HEK293 (cell line): Measurements from ENCODE around the gene CHD2.
A peak's percentile ranks its signal among the peaks of the same experiment; 100 is the strongest.

Source experiments
- BCL11B ChIP-seq: fragments of 450-650 bp; formaldehyde crosslinking; IDR thresholded peaks from 2 replicates; pipeline ENCODE4 v1.5.1; 2016; ENCODE audit warnings: low read depth, missing biosample characterization, missing genetic modification characterization
- KLF10 ChIP-seq: fragments of 450-650 bp; IDR thresholded peaks from 2 replicates; pipeline ENCODE4 v1.5.1; 2018; ENCODE audit warnings: missing biosample characterization, mild to moderate bottlenecking, missing genetic modification characterization
- MYNN ChIP-seq: fragments of 450-650 bp; formaldehyde crosslinking; IDR thresholded peaks from 2 replicates; pipeline ENCODE4 v1.5.1; 2016; ENCODE audit warnings: missing biosample characterization, missing genetic modification characterization, borderline replicate concordance
- ZBTB1 ChIP-seq: fragments of 450-650 bp; formaldehyde crosslinking; IDR thresholded peaks from 2 replicates; pipeline ENCODE4 v1.5.1; 2016; ENCODE audit warnings: missing biosample characterization, missing genetic modification characterization
- ZBTB20 ChIP-seq: fragments of 450-650 bp; formaldehyde crosslinking; IDR thresholded peaks from 2 replicates; pipeline ENCODE4 v1.5.1; 2016; ENCODE audit warnings: missing biosample characterization, missing genetic modification characterization
- ZFHX2 ChIP-seq: fragments of 450-650 bp; formaldehyde crosslinking; conservative IDR thresholded peaks from 2 replicates; pipeline ENCODE4 v1.5.1; 2016; ENCODE audit warnings: missing biosample characterization, missing genetic modification characterization
- ZNF138 ChIP-seq: fragments of 450-650 bp; formaldehyde crosslinking; IDR thresholded peaks from 2 replicates; pipeline ENCODE4 v1.5.1; 2016; ENCODE audit warnings: missing biosample characterization, missing genetic modification characterization, borderline replicate concordance
- ZNF157 ChIP-seq: fragments of 450-650 bp; formaldehyde crosslinking; IDR thresholded peaks from 2 replicates; pipeline ENCODE4 v1.5.1; 2016; ENCODE audit warnings: missing biosample characterization, missing genetic modification characterization
- ZNF174 ChIP-seq: fragments of 450-650 bp; formaldehyde crosslinking; IDR thresholded peaks from 2 replicates; pipeline ENCODE4 v1.5.0; 2017; ENCODE audit warnings: missing biosample characterization, mild to moderate bottlenecking, missing genetic modification characterization
- ZNF311 ChIP-seq: fragments of 450-650 bp; formaldehyde crosslinking; IDR thresholded peaks from 2 replicates; pipeline ENCODE4 v1.5.1; 2017; ENCODE audit warnings: missing biosample characterization, missing genetic modification characterization, borderline replicate concordance
- ZNF324 ChIP-seq: fragments of 450-650 bp; formaldehyde crosslinking; IDR thresholded peaks from 2 replicates; pipeline ENCODE4 v1.5.1; 2016; ENCODE audit warnings: missing biosample characterization, missing genetic modification characterization
- ZNF548 ChIP-seq: fragments of 450-650 bp; formaldehyde crosslinking; IDR thresholded peaks from 2 replicates; pipeline ENCODE4 v1.5.1; 2016; ENCODE audit warnings: missing biosample characterization, missing genetic modification characterization
- ZNF561 ChIP-seq: fragments of 450-650 bp; IDR thresholded peaks from 2 replicates; pipeline ENCODE4 v1.5.1; 2018; ENCODE audit warnings: missing biosample characterization, missing genetic modification characterization, borderline replicate concordance
- ZNF596 ChIP-seq: fragments of 450-650 bp; IDR thresholded peaks from 2 replicates; pipeline ENCODE4 v1.5.0; 2018; ENCODE audit warnings: missing biosample characterization, mild to moderate bottlenecking, missing genetic modification characterization, moderate library complexity
- ZNF76 ChIP-seq: fragments of 450-650 bp; formaldehyde crosslinking; IDR thresholded peaks from 2 replicates; pipeline ENCODE4; 2016; ENCODE audit warnings: low read depth, missing biosample characterization, missing genetic modification characterization, borderline replicate concordance
- ZNF777 ChIP-seq: fragments of 450-650 bp; formaldehyde crosslinking; IDR thresholded peaks from 2 replicates; pipeline ENCODE4 v1.5.1; 2017; ENCODE audit warnings: missing biosample characterization, missing genetic modification characterization, borderline replicate concordance
- ZNF837 ChIP-seq: fragments of 450-650 bp; formaldehyde crosslinking; IDR thresholded peaks from 2 replicates; pipeline ENCODE4 v1.5.1; 2016; ENCODE audit warnings: missing biosample characterization, missing genetic modification characterization
- ZXDB ChIP-seq: fragments of 450-650 bp; formaldehyde crosslinking; IDR thresholded peaks from 2 replicates; pipeline ENCODE4 v1.5.1; 2016; ENCODE audit warnings: missing biosample characterization, missing genetic modification characterization
- TF ChIP-seq, protein P1 (sequence below): fragments of 450-650 bp; formaldehyde crosslinking; IDR thresholded peaks from 2 replicates; pipeline ENCODE4 v1.5.1; 2017; ENCODE audit warnings: missing biosample characterization, missing genetic modification characterization
- TF ChIP-seq, protein P2 (sequence below): fragments of 450-650 bp; formaldehyde crosslinking; IDR thresholded peaks from 2 replicates; pipeline ENCODE4 v1.5.1; 2016; ENCODE audit warnings: missing biosample characterization, missing genetic modification characterization
- TF ChIP-seq, protein P3 (sequence below): fragments of 450-650 bp; formaldehyde crosslinking; IDR thresholded peaks from 2 replicates; pipeline ENCODE4 v1.5.1; 2016; ENCODE audit warnings: missing biosample characterization, missing genetic modification characterization
- TF ChIP-seq, protein P4 (sequence below): fragments of 450-650 bp; formaldehyde crosslinking; IDR thresholded peaks from 2 replicates; pipeline ENCODE4 v1.5.1; 2016; ENCODE audit warnings: missing biosample characterization, missing genetic modification characterization, borderline replicate concordance
- TF ChIP-seq, protein P5 (sequence below): sonication (generic); formaldehyde crosslinking; IDR thresholded peaks from 2 replicates; pipeline ENCODE4 v1.8.1; 2022; ENCODE audit warnings: mild to moderate bottlenecking, moderate library complexity, missing genetic modification reagents
- TF ChIP-seq, protein P6 (sequence below): fragments of 450-650 bp; formaldehyde crosslinking; optimal IDR thresholded peaks from 2 replicates; pipeline ENCODE3; 2016; ENCODE audit warnings: missing biosample characterization, mild to moderate bottlenecking, missing genetic modification characterization

CHD2 gene

DNA sequence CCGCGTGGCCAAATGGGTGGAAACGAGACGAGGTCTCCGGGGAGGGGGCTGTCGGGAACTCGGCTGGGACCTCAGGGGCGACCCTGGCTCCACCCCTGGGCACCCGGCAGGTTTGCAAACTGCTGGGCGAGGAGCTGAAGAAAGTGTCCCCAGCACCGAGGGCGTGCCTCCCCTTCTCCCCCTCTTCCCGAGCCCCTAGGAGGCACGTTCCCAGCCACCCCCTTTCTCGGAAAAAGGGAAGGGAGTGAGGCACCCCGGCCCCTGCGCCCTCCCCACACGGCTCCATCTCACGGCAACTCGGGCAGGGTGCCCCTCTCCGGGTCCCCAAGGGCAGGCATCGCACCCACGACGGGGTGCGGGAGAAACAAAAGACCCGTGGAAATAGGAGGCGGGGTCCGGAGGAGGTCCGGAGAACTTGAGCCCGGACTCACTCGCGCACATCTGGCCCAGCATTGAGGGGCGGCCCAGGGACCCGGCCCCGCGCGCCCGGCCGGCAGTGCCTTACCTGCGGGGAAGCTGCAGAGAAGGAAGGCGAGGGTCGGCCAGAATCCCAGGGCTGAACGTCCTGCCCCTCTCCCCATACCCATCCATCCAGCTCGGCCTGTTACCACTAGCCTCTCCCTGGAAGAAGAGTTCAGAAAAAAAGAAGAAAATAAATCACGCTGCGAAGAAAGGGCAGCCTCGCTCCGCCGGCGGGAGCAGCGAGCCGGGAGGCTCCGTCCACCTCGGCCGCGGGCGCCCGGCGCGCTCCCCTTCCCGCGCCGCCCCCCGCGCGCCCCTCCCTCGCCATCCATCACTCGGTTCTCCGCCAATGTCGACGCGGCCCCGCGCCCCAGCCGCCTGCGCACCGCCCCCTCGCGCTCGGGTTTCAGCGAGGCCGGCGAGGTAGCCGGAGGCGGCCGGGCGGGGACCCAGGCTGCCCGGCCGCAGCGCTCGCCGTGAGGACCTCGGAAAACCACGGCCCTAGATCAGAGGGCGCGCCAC, 172.6 kb downstream of the CHD2 start (continued):
- TF ChIP-seq ZNF324 (tag by site-specific recombination) (no peak), ZNF76 (tag by site-specific recombination) (peak; percentile 41; the same call in 1 of the 2 replicates), ZNF561 (tag by site-specific recombination) (peak; percentile 72), ZNF596 (0 out of 2 replicates have a peak, but pooled peaks have one; percentile 28), BCL11B (tag by site-specific recombination) (no peak), ZBTB20 (tag by site-specific recombination) (peak; percentile 51; the same call in 1 of the 2 replicates), ZNF157 (tag by site-specific recombination) (no peak), ZNF174 (tag by site-specific recombination) (no peak), ZXDB (tag by site-specific recombination) (peak; percentile 30; the same call in 1 of the 2 replicates), ZBTB1 (tag by site-specific recombination) (no peak), MYNN (no peak), ZNF837 (tag by site-specific recombination) (no peak), ZNF548 (tag by site-specific recombination) (no peak), ZNF138 (tag by site-specific recombination) (no peak; the same call in 1 of the 2 replicates), KLF10 (tag by site-specific recombination) (peak; percentile 72), ZNF777 (tag by site-specific recombination) (no peak), ZFHX2 (peak; percentile 70), ZNF311 (no peak)
- TF ChIP-seq, protein P1, sequence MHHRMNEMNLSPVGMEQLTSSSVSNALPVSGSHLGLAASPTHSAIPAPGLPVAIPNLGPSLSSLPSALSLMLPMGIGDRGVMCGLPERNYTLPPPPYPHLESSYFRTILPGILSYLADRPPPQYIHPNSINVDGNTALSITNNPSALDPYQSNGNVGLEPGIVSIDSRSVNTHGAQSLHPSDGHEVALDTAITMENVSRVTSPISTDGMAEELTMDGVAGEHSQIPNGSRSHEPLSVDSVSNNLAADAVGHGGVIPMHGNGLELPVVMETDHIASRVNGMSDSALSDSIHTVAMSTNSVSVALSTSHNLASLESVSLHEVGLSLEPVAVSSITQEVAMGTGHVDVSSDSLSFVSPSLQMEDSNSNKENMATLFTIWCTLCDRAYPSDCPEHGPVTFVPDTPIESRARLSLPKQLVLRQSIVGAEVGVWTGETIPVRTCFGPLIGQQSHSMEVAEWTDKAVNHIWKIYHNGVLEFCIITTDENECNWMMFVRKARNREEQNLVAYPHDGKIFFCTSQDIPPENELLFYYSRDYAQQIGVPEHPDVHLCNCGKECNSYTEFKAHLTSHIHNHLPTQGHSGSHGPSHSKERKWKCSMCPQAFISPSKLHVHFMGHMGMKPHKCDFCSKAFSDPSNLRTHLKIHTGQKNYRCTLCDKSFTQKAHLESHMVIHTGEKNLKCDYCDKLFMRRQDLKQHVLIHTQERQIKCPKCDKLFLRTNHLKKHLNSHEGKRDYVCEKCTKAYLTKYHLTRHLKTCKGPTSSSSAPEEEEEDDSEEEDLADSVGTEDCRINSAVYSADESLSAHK (tag by site-specific recombination), result no peak
- TF ChIP-seq, protein P2, sequence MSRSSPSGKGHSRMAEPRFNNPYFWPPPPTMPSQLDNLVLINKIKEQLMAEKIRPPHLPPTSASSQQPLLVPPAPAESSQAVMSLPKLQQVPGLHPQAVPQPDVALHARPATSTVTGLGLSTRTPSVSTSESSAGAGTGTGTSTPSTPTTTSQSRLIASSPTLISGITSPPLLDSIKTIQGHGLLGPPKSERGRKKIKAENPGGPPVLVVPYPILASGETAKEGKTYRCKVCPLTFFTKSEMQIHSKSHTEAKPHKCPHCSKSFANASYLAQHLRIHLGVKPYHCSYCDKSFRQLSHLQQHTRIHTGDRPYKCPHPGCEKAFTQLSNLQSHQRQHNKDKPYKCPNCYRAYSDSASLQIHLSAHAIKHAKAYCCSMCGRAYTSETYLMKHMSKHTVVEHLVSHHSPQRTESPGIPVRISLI (tag by site-specific recombination), result no peak
- TF ChIP-seq, protein P3, sequence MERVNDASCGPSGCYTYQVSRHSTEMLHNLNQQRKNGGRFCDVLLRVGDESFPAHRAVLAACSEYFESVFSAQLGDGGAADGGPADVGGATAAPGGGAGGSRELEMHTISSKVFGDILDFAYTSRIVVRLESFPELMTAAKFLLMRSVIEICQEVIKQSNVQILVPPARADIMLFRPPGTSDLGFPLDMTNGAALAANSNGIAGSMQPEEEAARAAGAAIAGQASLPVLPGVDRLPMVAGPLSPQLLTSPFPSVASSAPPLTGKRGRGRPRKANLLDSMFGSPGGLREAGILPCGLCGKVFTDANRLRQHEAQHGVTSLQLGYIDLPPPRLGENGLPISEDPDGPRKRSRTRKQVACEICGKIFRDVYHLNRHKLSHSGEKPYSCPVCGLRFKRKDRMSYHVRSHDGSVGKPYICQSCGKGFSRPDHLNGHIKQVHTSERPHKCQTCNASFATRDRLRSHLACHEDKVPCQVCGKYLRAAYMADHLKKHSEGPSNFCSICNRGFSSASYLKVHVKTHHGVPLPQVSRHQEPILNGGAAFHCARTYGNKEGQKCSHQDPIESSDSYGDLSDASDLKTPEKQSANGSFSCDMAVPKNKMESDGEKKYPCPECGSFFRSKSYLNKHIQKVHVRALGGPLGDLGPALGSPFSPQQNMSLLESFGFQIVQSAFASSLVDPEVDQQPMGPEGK (tag by site-specific recombination), result peak; percentile 64; the same call in 1 of the 2 replicates
- TF ChIP-seq, protein P4, sequence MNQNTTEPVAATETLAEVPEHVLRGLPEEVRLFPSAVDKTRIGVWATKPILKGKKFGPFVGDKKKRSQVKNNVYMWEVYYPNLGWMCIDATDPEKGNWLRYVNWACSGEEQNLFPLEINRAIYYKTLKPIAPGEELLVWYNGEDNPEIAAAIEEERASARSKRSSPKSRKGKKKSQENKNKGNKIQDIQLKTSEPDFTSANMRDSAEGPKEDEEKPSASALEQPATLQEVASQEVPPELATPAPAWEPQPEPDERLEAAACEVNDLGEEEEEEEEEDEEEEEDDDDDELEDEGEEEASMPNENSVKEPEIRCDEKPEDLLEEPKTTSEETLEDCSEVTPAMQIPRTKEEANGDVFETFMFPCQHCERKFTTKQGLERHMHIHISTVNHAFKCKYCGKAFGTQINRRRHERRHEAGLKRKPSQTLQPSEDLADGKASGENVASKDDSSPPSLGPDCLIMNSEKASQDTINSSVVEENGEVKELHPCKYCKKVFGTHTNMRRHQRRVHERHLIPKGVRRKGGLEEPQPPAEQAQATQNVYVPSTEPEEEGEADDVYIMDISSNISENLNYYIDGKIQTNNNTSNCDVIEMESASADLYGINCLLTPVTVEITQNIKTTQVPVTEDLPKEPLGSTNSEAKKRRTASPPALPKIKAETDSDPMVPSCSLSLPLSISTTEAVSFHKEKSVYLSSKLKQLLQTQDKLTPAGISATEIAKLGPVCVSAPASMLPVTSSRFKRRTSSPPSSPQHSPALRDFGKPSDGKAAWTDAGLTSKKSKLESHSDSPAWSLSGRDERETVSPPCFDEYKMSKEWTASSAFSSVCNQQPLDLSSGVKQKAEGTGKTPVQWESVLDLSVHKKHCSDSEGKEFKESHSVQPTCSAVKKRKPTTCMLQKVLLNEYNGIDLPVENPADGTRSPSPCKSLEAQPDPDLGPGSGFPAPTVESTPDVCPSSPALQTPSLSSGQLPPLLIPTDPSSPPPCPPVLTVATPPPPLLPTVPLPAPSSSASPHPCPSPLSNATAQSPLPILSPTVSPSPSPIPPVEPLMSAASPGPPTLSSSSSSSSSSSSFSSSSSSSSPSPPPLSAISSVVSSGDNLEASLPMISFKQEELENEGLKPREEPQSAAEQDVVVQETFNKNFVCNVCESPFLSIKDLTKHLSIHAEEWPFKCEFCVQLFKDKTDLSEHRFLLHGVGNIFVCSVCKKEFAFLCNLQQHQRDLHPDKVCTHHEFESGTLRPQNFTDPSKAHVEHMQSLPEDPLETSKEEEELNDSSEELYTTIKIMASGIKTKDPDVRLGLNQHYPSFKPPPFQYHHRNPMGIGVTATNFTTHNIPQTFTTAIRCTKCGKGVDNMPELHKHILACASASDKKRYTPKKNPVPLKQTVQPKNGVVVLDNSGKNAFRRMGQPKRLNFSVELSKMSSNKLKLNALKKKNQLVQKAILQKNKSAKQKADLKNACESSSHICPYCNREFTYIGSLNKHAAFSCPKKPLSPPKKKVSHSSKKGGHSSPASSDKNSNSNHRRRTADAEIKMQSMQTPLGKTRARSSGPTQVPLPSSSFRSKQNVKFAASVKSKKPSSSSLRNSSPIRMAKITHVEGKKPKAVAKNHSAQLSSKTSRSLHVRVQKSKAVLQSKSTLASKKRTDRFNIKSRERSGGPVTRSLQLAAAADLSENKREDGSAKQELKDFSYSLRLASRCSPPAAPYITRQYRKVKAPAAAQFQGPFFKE, result no peak
- TF ChIP-seq, protein P5, sequence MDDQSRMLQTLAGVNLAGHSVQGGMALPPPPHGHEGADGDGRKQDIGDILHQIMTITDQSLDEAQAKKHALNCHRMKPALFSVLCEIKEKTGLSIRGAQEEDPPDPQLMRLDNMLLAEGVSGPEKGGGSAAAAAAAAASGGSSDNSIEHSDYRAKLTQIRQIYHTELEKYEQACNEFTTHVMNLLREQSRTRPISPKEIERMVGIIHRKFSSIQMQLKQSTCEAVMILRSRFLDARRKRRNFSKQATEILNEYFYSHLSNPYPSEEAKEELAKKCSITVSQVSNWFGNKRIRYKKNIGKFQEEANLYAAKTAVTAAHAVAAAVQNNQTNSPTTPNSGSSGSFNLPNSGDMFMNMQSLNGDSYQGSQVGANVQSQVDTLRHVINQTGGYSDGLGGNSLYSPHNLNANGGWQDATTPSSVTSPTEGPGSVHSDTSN (CRISPR knock-in tag), result peak; percentile 89; the same call in 1 of the 2 replicates
- TF ChIP-seq, protein P6, sequence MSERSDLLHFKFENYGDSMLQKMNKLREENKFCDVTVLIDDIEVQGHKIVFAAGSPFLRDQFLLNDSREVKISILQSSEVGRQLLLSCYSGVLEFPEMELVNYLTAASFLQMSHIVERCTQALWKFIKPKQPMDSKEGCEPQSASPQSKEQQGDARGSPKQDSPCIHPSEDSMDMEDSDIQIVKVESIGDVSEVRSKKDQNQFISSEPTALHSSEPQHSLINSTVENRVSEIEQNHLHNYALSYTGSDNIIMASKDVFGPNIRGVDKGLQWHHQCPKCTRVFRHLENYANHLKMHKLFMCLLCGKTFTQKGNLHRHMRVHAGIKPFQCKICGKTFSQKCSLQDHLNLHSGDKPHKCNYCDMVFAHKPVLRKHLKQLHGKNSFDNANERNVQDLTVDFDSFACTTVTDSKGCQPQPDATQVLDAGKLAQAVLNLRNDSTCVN (tag by site-specific recombination), result peak; percentile 79
